Brain microvascular endothelial cell (primary cell): Measurements from ENCODE around the gene ADGRV1.
A peak's percentile ranks its signal among the peaks of the same experiment; 100 is the strongest.

Experiments used
- DNase-seq: peaks from one replicate; pipeline ENCODE4 v3.0.0-alpha.2; 2020
- H3K27ac ChIP-seq: fragments of 250-450 bp; sonication (Bioruptor Pico); 2 replicates; pipeline ENCODE4 v1.5.1; 2020; ENCODE audit warnings: mild to moderate bottlenecking, moderate library complexity
- H3K27me3 ChIP-seq: fragments of 250-450 bp; sonication (Bioruptor Pico); replicated peaks from 2 replicates; pipeline ENCODE4 v1.5.1; 2020; ENCODE audit warnings: mild to moderate bottlenecking
- H3K36me3 ChIP-seq: fragments of 250-450 bp; sonication (Bioruptor Pico); replicated peaks from 2 replicates; pipeline ENCODE4 v1.5.1; 2020; ENCODE audit warnings: mild to moderate bottlenecking
- H3K4me3 ChIP-seq: 2 replicates; pipeline ENCODE4 v1.5.1; 2011; ENCODE audit warnings: low read depth, mild to moderate bottlenecking, control low read depth, low read length, moderate library complexity
- CTCF ChIP-seq: IDR thresholded peaks from 2 replicates; pipeline ENCODE4 v1.5.1; 2011; ENCODE audit warnings: low read depth, mild to moderate bottlenecking, moderate library complexity, low read length, control low read depth, inconsistent platforms; ENCODE audit errors: missing control alignments
- in situ Hi-C: cut with HindIII; loops from 2 replicates; pipeline ENCODE4 v1.10.0; 2017; ENCODE audit warnings: low sequenced_read_pairs, low pct_ligation_motif_present

The ADGRV1 gene

GRCh38 chr5:91130759-91131158 lies 572.2 kb downstream of the ADGRV1 start:
- Histone ChIP-seq H3K36me3 (no peaks in the 10 kb centered on the region), H3K27me3 (no peaks in the 10 kb centered on the region), H3K4me3 (no peak overlapping the region), H3K27ac (no peak overlapping the region)
- no peak for DNase-seq
- in situ Hi-C loops = no loop called here
- no peak for TF ChIP-seq CTCF

GRCh38 chr5:91132550-91132949 lies 574.0 kb downstream of the ADGRV1 start:
- no peak overlapping the region for H3K4me3 ChIP-seq
- no peak for DNase-seq
- H3K27me3 ChIP-seq = no peaks in the 10 kb centered on the region
- no peak overlapping the region for H3K27ac ChIP-seq
- no peak for TF ChIP-seq CTCF
- in situ Hi-C loops = no loop called here
- no peaks in the 10 kb centered on the region for H3K36me3 ChIP-seq

GRCh38 chr5:91133183-91133582 lies 574.6 kb downstream of the ADGRV1 start:
- Histone ChIP-seq H3K36me3 (no peaks in the 10 kb centered on the region), H3K4me3 (no peak overlapping the region), H3K27me3 (no peaks in the 10 kb centered on the region), H3K27ac (no peak overlapping the region)
- no peak for DNase-seq
- in situ Hi-C loops = no loop called here
- no peak for TF ChIP-seq CTCF

GRCh38 chr5:91135475-91136248 lies 577.1 kb downstream of the ADGRV1 start:
- Histone ChIP-seq H3K27me3 (no peaks in the 10 kb centered on the region), H3K27ac (no peak overlapping the region), H3K36me3 (no peaks in the 10 kb centered on the region), H3K4me3 (no peak overlapping the region)
- in situ Hi-C loops = no loop called here
- no peak for DNase-seq
- no peak for TF ChIP-seq CTCF

GRCh38 chr5:91136271-91136670 lies 577.7 kb downstream of the ADGRV1 start:
- H3K27ac ChIP-seq = no peak overlapping the region
- peak; percentile 28 for TF ChIP-seq CTCF
- peak; percentile 22 for DNase-seq
- in situ Hi-C loops = no loop called here
- no peaks in the 10 kb centered on the region for H3K27me3 ChIP-seq
- no peaks in the 10 kb centered on the region for H3K36me3 ChIP-seq
- no peak overlapping the region for H3K4me3 ChIP-seq

GRCh38 chr5:91137647-91138046 lies 579.0 kb downstream of the ADGRV1 start:
- Histone ChIP-seq H3K36me3 (no peaks in the 10 kb centered on the region), H3K27ac (no peak overlapping the region), H3K4me3 (no peak overlapping the region), H3K27me3 (no peaks in the 10 kb centered on the region)
- DNase-seq = no peak
- in situ Hi-C loops = no loop called here
- TF ChIP-seq CTCF = no peak
